Colonic mucosa (tissue), 4 donors: ENCODE results near the gene PSMB3. TPM values are rescaled to one million over a fixed set of nuclear protein-coding genes. Genes with fewer than 3 reads are reported as not detected.

ENCODE experiments used
- DNase-seq: peaks from one replicate; pipeline ENCODE4 v3.0.0-alpha.2; 2020
- H3K27ac ChIP-seq: fragments of 200-600 bp; one replicate; pipeline ENCODE4 v1.8.0; 2021
- H3K27me3 ChIP-seq: fragments of 200-600 bp; one replicate; pipeline ENCODE4 v1.8.0; 2021
- H3K36me3 ChIP-seq: fragments of 200-600 bp; one replicate; pipeline ENCODE4 v1.8.0; 2021
- H3K4me1 ChIP-seq: fragments of 200-600 bp; one replicate; pipeline ENCODE4 v1.8.0; 2021; ENCODE audit warnings: mild to moderate bottlenecking
- H3K4me3 ChIP-seq: fragments of 200-600 bp; one replicate; pipeline ENCODE4 v1.8.0; 2021
- H3K9ac ChIP-seq, 2 donors: one replicate each; pipeline ENCODE4 v1.7.0; 2013; ENCODE audit warnings: control low read depth in 2 of 2, low read depth in 2 of 2, low read length in 2 of 2
- H3K9me3 ChIP-seq: fragments of 200-600 bp; one replicate; pipeline ENCODE4 v1.8.0; 2021
- CTCF ChIP-seq: fragments of 200-600 bp; IDR thresholded peaks from one replicate; pipeline ENCODE4 v1.8.0; 2022; ENCODE audit warnings: antibody characterized with exemption, mild to moderate bottlenecking
- intact Hi-C: fragments of 100-400 bp; cut with DNase I; formaldehyde crosslinking; loops from one replicate; pipeline ENCODE4 v1.14.1; 2022
- total RNA-seq, 2 donors: library from RNA; stranded (reverse); fragmentation: NEBNext Ultra II Directional in 1 of 2; extraction: Animal tissue kit (Norgen Biotek cat#: 25700) in 1 of 2; gene quantifications; one replicate each; pipeline ENCODE4 v1.2.1, GENCODE V29; 2021
- donor health status: healthy.
- donor health status: DM: no; HTN: no; CAD: no.
- donor health status: DM: no; HTN: no; CAD: no.

Gene PSMB3
- total RNA-seq, 2 donors from 2014 or later = 160 to 253 TPM

DNA sequence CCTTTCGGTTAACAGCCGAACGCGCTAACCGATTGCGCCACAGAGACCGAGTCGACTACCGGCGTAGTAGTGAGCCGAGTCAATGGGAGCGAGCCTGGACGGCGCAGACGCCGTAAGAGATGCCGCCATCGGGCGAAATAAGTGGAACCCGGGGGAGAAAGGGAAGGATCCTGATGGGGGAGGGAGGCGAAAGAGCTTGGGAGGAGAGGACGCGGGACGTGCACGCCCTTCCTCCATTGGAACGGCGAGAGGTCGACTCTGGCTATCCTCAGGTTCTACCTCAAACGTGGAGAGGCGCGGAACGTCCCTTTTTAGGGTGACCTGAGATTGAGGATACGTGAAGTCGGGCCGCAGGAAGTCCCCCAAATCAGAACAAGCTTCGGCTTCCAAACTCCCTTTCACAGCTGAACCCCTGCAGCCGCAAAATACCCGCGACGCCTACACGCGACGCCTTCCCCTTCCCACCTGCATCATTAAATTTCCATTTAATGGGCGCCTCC lies 683 bp upstream of the PSMB3 start:
- peak overlapping the region; percentile 86 for H3K27ac ChIP-seq
- TF ChIP-seq CTCF = no peak
- H3K27me3 ChIP-seq = no peaks in the 10 kb centered on the region
- intact Hi-C loops = no loop called here
- H3K4me3 ChIP-seq = peak overlapping the region; percentile 80
- peak; percentile 87 for DNase-seq
- H3K9ac ChIP-seq = peak overlapping the region; percentile 76 to 93
- peaks cover 10% of the 10 kb centered on the region for H3K36me3 ChIP-seq
- peaks cover 15% of the 10 kb centered on the region for H3K4me1 ChIP-seq
- H3K9me3 ChIP-seq = no peaks in the 10 kb centered on the region

DNA sequence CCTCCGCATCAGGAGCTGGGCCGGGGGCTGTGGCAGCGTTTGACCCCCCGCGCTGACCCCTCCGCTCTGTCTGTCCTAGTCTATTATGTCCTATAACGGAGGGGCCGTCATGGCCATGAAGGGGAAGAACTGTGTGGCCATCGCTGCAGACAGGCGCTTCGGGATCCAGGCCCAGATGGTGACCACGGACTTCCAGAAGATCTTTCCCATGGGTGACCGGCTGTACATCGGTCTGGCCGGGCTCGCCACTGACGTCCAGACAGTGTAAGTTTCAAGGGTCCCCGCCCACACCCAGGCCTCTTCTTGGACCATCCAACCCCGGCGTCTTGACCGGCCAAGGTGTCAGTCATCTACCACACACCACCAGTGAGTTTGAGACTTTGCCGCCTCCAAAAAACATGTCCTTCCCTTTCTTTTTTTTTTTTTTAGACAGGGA lies 548 bp downstream of the PSMB3 start:
- Histone ChIP-seq H3K9ac (peak overlapping the region; percentile 93 to 95), H3K4me3 (peak overlapping the region; percentile 80), H3K9me3 (no peaks in the 10 kb centered on the region), H3K27ac (peak overlapping the region; percentile 67), H3K4me1 (peaks cover 15% of the 10 kb centered on the region), H3K36me3 (peaks cover 10% of the 10 kb centered on the region), H3K27me3 (no peaks in the 10 kb centered on the region)
- peak; percentile 29 for DNase-seq
- TF ChIP-seq CTCF = no peak
- intact Hi-C loops = no loop called here

DNA sequence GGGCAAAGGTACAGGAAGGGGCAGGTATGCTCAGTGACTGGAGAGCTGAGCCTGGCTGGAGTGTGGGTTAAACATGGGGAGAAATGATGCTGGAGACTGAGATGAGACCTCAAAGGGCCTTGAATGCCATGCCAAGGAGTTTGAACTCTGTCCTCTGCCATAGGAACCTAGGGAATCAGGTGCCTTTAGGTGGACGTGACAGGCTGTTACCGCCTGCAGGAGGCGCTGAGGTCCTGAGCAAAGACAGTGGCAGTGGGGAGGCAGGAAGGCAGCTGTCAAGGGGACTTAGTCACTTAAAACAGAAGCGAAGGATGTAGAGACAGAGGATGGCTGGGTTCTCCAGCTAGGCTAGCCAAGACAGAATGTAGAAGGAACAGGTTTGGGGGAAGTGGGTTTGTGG lies 9.1 kb downstream of the PSMB3 start:
- Histone ChIP-seq H3K4me1 (no peaks in the 10 kb centered on the region), H3K36me3 (peaks cover under 1% of the 10 kb centered on the region), H3K9ac (no peak overlapping the region), H3K9me3 (no peaks in the 10 kb centered on the region), H3K27me3 (no peaks in the 10 kb centered on the region), H3K27ac (no peak overlapping the region), H3K4me3 (no peak overlapping the region)
- TF ChIP-seq CTCF = no peak
- peak; percentile 22 for DNase-seq
- intact Hi-C loops = no loop called here

GRCh38 chr17:38762231-38762630 lies 9.7 kb downstream of the PSMB3 start:
- no peak for TF ChIP-seq CTCF
- H3K4me3 ChIP-seq = no peak overlapping the region
- H3K9ac ChIP-seq = no peak overlapping the region
- no peaks in the 10 kb centered on the region for H3K27me3 ChIP-seq
- no peaks in the 10 kb centered on the region for H3K4me1 ChIP-seq
- no peak overlapping the region for H3K27ac ChIP-seq
- no peaks in the 10 kb centered on the region for H3K36me3 ChIP-seq
- intact Hi-C loops = no loop called here
- no peaks in the 10 kb centered on the region for H3K9me3 ChIP-seq
- DNase-seq = no peak

DNA sequence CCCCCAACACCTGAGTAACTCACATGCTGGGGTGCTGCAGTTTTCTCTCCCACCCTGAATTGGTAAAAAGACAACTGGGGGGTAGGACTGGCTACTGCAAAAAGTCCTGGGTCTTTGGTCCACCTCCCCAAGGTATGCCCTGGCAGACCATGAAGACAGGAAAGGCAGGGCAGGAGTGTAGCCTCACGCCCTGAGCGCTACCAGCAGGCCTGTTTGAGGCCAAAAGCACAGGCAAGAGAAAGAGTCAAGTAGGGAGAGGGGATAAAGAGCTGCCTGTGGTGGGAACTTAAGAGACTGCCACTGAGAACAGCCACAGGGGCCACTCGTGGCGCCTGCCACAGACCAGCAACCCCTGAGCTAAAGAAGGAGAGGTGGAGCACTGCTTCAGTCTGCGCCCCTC lies 13.8 kb downstream of the PSMB3 start:
- Histone ChIP-seq H3K4me3 (no peak overlapping the region), H3K4me1 (no peaks in the 10 kb centered on the region), H3K27ac (no peak overlapping the region), H3K36me3 (peaks cover 11% of the 10 kb centered on the region), H3K27me3 (no peaks in the 10 kb centered on the region), H3K9me3 (no peaks in the 10 kb centered on the region), H3K9ac (no peak overlapping the region)
- DNase-seq = no peak
- intact Hi-C loops = no loop called here
- TF ChIP-seq CTCF = no peak
